Measurements from ENCODE around the gene NTNG1. TPM values are rescaled to one million over a fixed set of nuclear protein-coding genes. Genes with fewer than 3 reads are reported as not detected.

The NTNG1 gene
- total RNA-seq, 1 experiment from 2014 or later: not detected

- peak overlapping the region; percentile 49 for H3K27ac Mint-ChIP-seq (ENCODE audit: low read depth, unreplicated experiment)
- H3K27me3 Mint-ChIP-seq (ENCODE audit: insufficient read depth, unreplicated experiment): no peaks in the 10 kb centered on the region
- H3K9me3 Mint-ChIP-seq (ENCODE audit: unreplicated experiment): no peaks in the 10 kb centered on the region
- no peak overlapping the region for H3K4me3 Mint-ChIP-seq (ENCODE audit: unreplicated experiment)
- BruUV-seq (replicated peaks): no TSS peak
- intact Hi-C loops (cut with micrococcal nuclease): no loop called here
- ChIA-PET POLR2A (interaction anchor here (1.1 to 1.5 kb wide), 3 partner anchors 9 to 47 kb away, joined by 3 read pairs; no protein-coding TSS in a partner anchor), CTCF (interaction anchor here (0.6 to 10.7 kb wide), 8 partner anchors 19 to 252 kb away, joined by 3 to 240 read pairs (median 4); no protein-coding TSS in a partner anchor)
- peaks cover 21% of the 10 kb centered on the region for H3K4me1 Mint-ChIP-seq (ENCODE audit: insufficient read depth, unreplicated experiment)
- no peaks in the 10 kb centered on the region for H3K36me3 Mint-ChIP-seq (ENCODE audit: insufficient read depth, unreplicated experiment)
- no peak for TF ChIP-seq CTCF (IDR thresholded peaks at IDR 0.05; ENCODE audit: unreplicated experiment)
- DNase-seq (ENCODE audit: unreplicated experiment): peak; percentile 40
These were observed 384.3 kb downstream of the NTNG1 start for GRCh38 chr1:107525145-107525544.

DNA sequence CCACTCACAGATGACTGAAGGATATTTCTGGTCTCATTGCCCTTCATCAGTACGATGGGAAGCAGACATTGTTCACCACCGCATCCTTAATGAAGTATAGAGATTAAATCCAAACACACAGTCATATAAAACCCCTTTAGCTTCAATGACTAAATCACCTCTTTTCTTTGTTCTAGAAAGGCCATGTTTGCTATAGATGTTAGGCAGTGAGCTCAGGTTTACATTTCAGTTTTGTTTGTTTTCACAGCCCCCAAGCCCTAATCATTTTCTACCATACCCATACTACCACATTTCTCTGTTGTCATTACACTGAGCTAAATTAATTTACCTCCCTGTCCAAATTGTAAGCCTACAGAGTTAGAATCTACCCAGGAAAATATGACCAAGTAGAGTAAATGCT, 385.1 kb downstream of the NTNG1 start:
- intact Hi-C loops (cut with micrococcal nuclease): no loop called here
- H3K9me3 Mint-ChIP-seq (ENCODE audit: unreplicated experiment): no peaks in the 10 kb centered on the region
- H3K36me3 Mint-ChIP-seq (ENCODE audit: insufficient read depth, unreplicated experiment): no peaks in the 10 kb centered on the region
- no TSS peak for BruUV-seq (replicated peaks)
- no peak overlapping the region for H3K4me3 Mint-ChIP-seq (ENCODE audit: unreplicated experiment)
- POLR2A ChIA-PET: interaction anchor here (0.6 to 1.5 kb wide), 4 partner anchors 8 to 234 kb away, joined by 3 to 6 read pairs (median 3); no protein-coding TSS in a partner anchor
- H3K27me3 Mint-ChIP-seq (ENCODE audit: insufficient read depth, unreplicated experiment): no peaks in the 10 kb centered on the region
- peaks cover 29% of the 10 kb centered on the region for H3K4me1 Mint-ChIP-seq (ENCODE audit: insufficient read depth, unreplicated experiment)
- no peak overlapping the region for H3K27ac Mint-ChIP-seq (ENCODE audit: low read depth, unreplicated experiment)
- DNase-seq (ENCODE audit: unreplicated experiment): no peak
- CTCF ChIA-PET: interaction anchor here (0.6 to 10.7 kb wide), 10 partner anchors 9 to 252 kb away, joined by 3 to 240 read pairs (median 3); no protein-coding TSS in a partner anchor
- TF ChIP-seq CTCF (IDR thresholded peaks at IDR 0.05; ENCODE audit: unreplicated experiment): no peak

GRCh38 chr1:107526524-107527198, 385.8 kb downstream of the NTNG1 start:
- no peak for TF ChIP-seq CTCF (IDR thresholded peaks at IDR 0.05; ENCODE audit: unreplicated experiment)
- POLR2A ChIA-PET: interaction anchor here (0.6 to 1.5 kb wide), 3 partner anchors 36 to 233 kb away, joined by 3 to 6 read pairs (median 3); no protein-coding TSS in a partner anchor
- CTCF ChIA-PET: interaction anchor here (0.5 to 10.7 kb wide), 9 partner anchors 10 to 253 kb away, joined by 3 to 240 read pairs (median 3); no protein-coding TSS in a partner anchor
- Mint-ChIP-seq H3K4me1 (ENCODE audit: insufficient read depth, unreplicated experiment) (peaks cover 36% of the 10 kb centered on the region), H3K36me3 (ENCODE audit: insufficient read depth, unreplicated experiment) (no peaks in the 10 kb centered on the region), H3K4me3 (ENCODE audit: unreplicated experiment) (no peak overlapping the region), H3K9me3 (ENCODE audit: unreplicated experiment) (no peaks in the 10 kb centered on the region), H3K27ac (ENCODE audit: low read depth, unreplicated experiment) (no peak overlapping the region), H3K27me3 (ENCODE audit: insufficient read depth, unreplicated experiment) (no peaks in the 10 kb centered on the region)
- BruUV-seq (replicated peaks): no TSS peak
- no peak for DNase-seq (ENCODE audit: unreplicated experiment)
- intact Hi-C loops (cut with micrococcal nuclease): no loop called here

DNA sequence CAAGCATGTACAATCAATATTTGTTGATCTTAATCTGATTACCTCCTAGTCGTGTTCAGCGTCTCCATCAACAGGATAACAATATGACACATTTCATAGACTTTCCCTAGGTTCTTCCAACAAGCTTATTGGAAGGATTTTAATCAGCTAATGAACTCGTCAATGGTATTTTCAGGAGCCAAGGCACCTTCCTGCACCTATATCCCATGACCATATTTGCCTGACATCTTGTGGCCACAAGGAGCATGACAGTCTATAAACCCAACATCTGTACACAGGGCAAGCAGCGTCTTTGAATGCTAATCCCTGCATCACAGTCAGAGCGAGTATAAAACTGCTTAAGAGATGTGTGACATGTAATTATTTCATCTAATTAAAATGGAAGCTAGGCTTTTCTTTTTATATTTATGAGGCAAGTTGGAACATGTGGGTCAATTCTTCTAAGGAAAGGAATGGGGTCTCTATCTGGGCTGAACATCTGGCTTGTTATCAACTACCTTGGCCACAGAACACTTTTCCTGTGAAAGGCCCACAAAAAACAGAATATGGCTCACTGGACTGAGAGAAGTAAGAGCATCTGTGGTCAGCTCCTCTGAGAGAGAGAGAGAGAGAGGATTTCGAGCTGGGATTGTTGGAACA, 388.8 kb downstream of the NTNG1 start:
- H3K27ac Mint-ChIP-seq (ENCODE audit: low read depth, unreplicated experiment): peak overlapping the region; percentile 46

More for the DNA sequence above, 388.8 kb downstream of the NTNG1 start:
- ChIA-PET CTCF (interaction anchor here (0.6 to 10.7 kb wide), 112 partner anchors 8 to 1741 kb away, joined by 3 to 240 read pairs (median 4); partner anchors contain the start of gene PRMT6), POLR2A (interaction anchor here (0.6 to 6.9 kb wide), 23 partner anchors 9 to 257 kb away, joined by 3 to 39 read pairs (median 3); no protein-coding TSS in a partner anchor)
- Mint-ChIP-seq H3K4me3 (ENCODE audit: unreplicated experiment) (no peak overlapping the region), H3K4me1 (ENCODE audit: insufficient read depth, unreplicated experiment) (peaks cover 39% of the 10 kb centered on the region), H3K27me3 (ENCODE audit: insufficient read depth, unreplicated experiment) (no peaks in the 10 kb centered on the region), H3K36me3 (ENCODE audit: insufficient read depth, unreplicated experiment) (no peaks in the 10 kb centered on the region), H3K9me3 (ENCODE audit: unreplicated experiment) (no peaks in the 10 kb centered on the region)
- peak; percentile 75 for DNase-seq (ENCODE audit: unreplicated experiment)
- peak; percentile 79 for TF ChIP-seq CTCF (IDR thresholded peaks at IDR 0.05; ENCODE audit: unreplicated experiment)
- no TSS peak for BruUV-seq (replicated peaks)
- intact Hi-C loops (cut with micrococcal nuclease): loop anchor here (1.0 to 2.0 kb wide), 3 partner anchors 99 to 252 kb away; no protein-coding TSS in a partner anchor
